ENCODE measurements around the gene PARVB.

PARVB gene

GRCh38 chr22:44200855-44201550, 176.9 kb downstream of the PARVB start:
- H3K36me3 ChIP-seq, result no peaks in the 10 kb centered on the region
- no peaks in the 10 kb centered on the region for H3K9me3 ChIP-seq
- H3K4me3 ChIP-seq, result no peak overlapping the region
- peaks cover 0 to 4% (median 0%) of the 10 kb centered on the region in 4 donors for H3K4me1 ChIP-seq
- peaks cover 0 to 39% of the 10 kb centered on the region in 2 donors for H3K27me3 ChIP-seq
- intact Hi-C loops (cut with DNase I; ENCODE audit: low total_unique reads), result no loop called here
- no peak overlapping the region for H3K27ac ChIP-seq
- peak in 1 of 2 donors; percentile 53 for DNase-seq
- TF ChIP-seq CTCF (IDR thresholded peaks at IDR 0.05), result no peak

GRCh38 chr22:44201665-44202064, 177.6 kb downstream of the PARVB start:
- no peaks in the 10 kb centered on the region for H3K36me3 ChIP-seq
- H3K27me3 ChIP-seq, result peaks cover 0 to 33% of the 10 kb centered on the region in 2 donors
- no peak overlapping the region for H3K27ac ChIP-seq
- TF ChIP-seq CTCF (IDR thresholded peaks at IDR 0.05), result no peak
- DNase-seq, result no peak
- no peak overlapping the region for H3K4me3 ChIP-seq
- intact Hi-C loops (cut with DNase I; ENCODE audit: low total_unique reads), result no loop called here
- peaks cover 0 to 4% (median 0%) of the 10 kb centered on the region in 4 donors for H3K4me1 ChIP-seq
- no peaks in the 10 kb centered on the region for H3K9me3 ChIP-seq

GRCh38 chr22:44202261-44202789, 178.2 kb downstream of the PARVB start:
- no peak for DNase-seq
- no peak overlapping the region for H3K27ac ChIP-seq
- intact Hi-C loops (cut with DNase I; ENCODE audit: low total_unique reads), result no loop called here
- TF ChIP-seq CTCF (IDR thresholded peaks at IDR 0.05), result no peak
- H3K4me3 ChIP-seq, result no peak overlapping the region
- no peaks in the 10 kb centered on the region for H3K36me3 ChIP-seq
- H3K9me3 ChIP-seq, result no peaks in the 10 kb centered on the region
- peaks cover 0 to 27% of the 10 kb centered on the region in 2 donors for H3K27me3 ChIP-seq
- H3K4me1 ChIP-seq, result peaks cover 0 to 4% (median 0%) of the 10 kb centered on the region in 4 donors

- DNase-seq, result no peak
- Histone ChIP-seq H3K27me3 (peaks cover 0 to 25% of the 10 kb centered on the region in 2 donors), H3K27ac (no peak overlapping the region), H3K4me3 (no peak overlapping the region), H3K36me3 (no peaks in the 10 kb centered on the region), H3K4me1 (peaks cover 0 to 4% (median 0%) of the 10 kb centered on the region in 4 donors), H3K9me3 (no peaks in the 10 kb centered on the region)
- TF ChIP-seq CTCF (IDR thresholded peaks at IDR 0.05), result no peak
- intact Hi-C loops (cut with DNase I; ENCODE audit: low total_unique reads), result no loop called here
Observed at GRCh38 chr22:44203203-44203602, 179.1 kb downstream of the PARVB start.

GRCh38 chr22:44204739-44205515, 180.8 kb downstream of the PARVB start:
- DNase-seq, result peak in 1 of 2 donors; percentile 53
- Histone ChIP-seq H3K27ac (no peak overlapping the region), H3K27me3 (peaks cover 0 to 22% of the 10 kb centered on the region in 2 donors), H3K36me3 (no peaks in the 10 kb centered on the region), H3K9me3 (peaks cover 0 to 7% (median 1%) of the 10 kb centered on the region in 3 donors), H3K4me3 (no peak overlapping the region), H3K4me1 (peaks cover 0 to 4% (median 0%) of the 10 kb centered on the region in 4 donors)
- TF ChIP-seq CTCF (IDR thresholded peaks at IDR 0.05), result no peak
- intact Hi-C loops (cut with DNase I; ENCODE audit: low total_unique reads), result no loop called here
